Measurements from ENCODE around the gene RBBP9. TPM values are rescaled to one million over a fixed set of nuclear protein-coding genes. Genes with fewer than 3 reads are reported as not detected.

The RBBP9 gene
- total RNA-seq (10 to 100 TPM in 2 of 4 donors, 1 to 10 TPM in 2; 6.3 to 10.6 (median 9.0) TPM), polyA plus RNA-seq (4.2 TPM)
- long read RNA-seq, donor 1, partial matches to known transcripts: 0 of 3 reads
- long read RNA-seq, donor 1, other reads (novel, unspliced or antisense): 0 of 3 reads
- long read RNA-seq, donor 2, partial matches to known transcripts: 0 of 3 reads
- long read RNA-seq, donor 2, other reads (novel, unspliced or antisense): 3 of 3 reads
- long read RNA-seq, donor 3, transcript RBBP9-201 (5 exons, 3,861 nt): major isoform, 5 of 5 reads
- long read RNA-seq, donor 3, partial matches to known transcripts: 0 of 5 reads
- long read RNA-seq, donor 3, other reads (novel, unspliced or antisense): 0 of 5 reads
- long read RNA-seq, donor 4, partial matches to known transcripts: 0 of 2 reads
- long read RNA-seq, donor 4, other reads (novel, unspliced or antisense): 0 of 2 reads

DNA sequence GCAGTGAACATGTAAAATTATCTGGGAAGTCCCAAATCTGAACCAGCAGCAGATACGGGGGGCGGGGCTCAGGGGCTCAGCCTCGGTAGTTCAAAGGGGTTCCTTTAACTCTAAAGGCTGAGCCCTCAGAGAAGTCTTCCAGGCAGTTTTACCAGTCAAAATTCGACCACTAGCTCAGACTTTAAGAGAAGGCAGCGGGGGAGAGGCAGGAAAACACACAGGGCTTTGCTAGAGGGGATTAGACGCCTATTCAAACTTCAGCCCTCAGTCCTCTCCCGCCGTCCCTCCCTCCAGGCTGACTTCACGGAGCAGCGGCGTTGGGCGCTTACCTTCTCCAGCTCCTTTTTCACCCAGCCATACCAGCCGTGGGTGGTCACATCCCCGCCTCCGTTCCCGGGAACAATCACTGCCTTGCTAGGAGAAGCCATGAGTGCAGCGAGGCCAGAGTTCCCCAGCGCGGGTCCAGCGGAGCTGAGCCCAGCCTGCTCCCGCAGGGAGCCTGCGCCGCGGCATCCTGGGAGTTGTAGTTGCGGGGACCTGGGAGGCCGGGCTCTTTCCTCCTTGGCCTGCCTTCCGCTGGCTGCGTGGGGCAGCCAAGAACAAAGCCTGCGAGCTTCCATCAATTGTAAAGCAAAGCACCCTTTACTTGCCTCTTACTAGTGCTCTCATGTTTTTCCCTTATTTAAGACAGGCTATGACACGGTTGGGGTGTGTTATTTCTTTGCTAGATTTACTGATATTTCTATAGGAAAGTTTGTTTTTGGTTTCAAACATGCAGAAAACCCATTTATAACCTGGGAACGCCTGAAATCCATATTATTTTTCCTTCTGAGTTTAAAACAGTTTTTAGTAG is at the start of gene RBBP9:
RBBP9 (minus strand) TSS at position 486 of the 853 bp plus-strand sequence; CDS start at position 428, 58 bp downstream.
- no peaks in the 10 kb centered on the region for H3K27me3 ChIP-seq (ENCODE audit: control insufficient read depth, insufficient read depth)
- WGBS: 3% methylated on average over 31 of the region's 31 CpGs
- H3K4me3 ChIP-seq (ENCODE audit: low read length): peak within 1 kb of the TSS; percentile 67
- no peaks in the 10 kb centered on the region for H3K9me3 ChIP-seq (ENCODE audit: control insufficient read depth, low read length)
- DNase-seq (peak; percentile 90 to 95 (median 95)), ATAC-seq (peak; percentile 100)
- intact Hi-C loops (cut with DNase I): no loop called here
- peak within 1 kb of the TSS; percentile 71 for H3K27ac ChIP-seq (ENCODE audit: low read length)
- H3K4me1 ChIP-seq (ENCODE audit: control insufficient read depth, insufficient read depth, low read length): peaks cover 2% of the 10 kb centered on the region

DNA sequence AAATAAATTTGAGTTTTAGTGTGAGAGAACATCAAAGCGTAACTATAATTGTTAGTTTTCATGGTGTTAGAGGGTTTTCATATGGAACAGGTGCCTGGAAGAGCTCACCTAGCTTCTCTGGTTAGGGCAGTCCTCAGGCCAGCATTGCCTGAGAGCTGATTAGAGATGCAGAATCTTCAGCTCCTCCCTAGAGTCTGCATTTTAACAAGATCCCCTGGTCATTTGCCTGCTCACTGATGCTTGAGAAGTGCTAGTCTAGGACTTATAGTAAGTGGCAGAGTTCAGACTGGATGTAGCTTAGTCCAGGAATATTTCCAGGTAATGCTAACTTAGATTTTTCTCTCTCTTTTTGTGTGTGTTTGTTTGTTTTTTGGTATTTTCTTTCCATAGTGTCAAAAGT is 48.5 kb upstream of the RBBP9 start:
- Histone ChIP-seq H3K4me3 (ENCODE audit: low read length) (no peak overlapping the region), H3K9me3 (ENCODE audit: control insufficient read depth, low read length) (no peaks in the 10 kb centered on the region), H3K4me1 (ENCODE audit: control insufficient read depth, insufficient read depth, low read length) (no peaks in the 10 kb centered on the region), H3K27me3 (ENCODE audit: control insufficient read depth, insufficient read depth) (no peaks in the 10 kb centered on the region), H3K27ac (ENCODE audit: low read length) (no peak overlapping the region)
- ATAC-seq: no peak
- intact Hi-C loops (cut with DNase I): no loop called here
- no peak for DNase-seq
- WGBS: 98% methylated on average over 1 of the region's 1 CpG

DNA sequence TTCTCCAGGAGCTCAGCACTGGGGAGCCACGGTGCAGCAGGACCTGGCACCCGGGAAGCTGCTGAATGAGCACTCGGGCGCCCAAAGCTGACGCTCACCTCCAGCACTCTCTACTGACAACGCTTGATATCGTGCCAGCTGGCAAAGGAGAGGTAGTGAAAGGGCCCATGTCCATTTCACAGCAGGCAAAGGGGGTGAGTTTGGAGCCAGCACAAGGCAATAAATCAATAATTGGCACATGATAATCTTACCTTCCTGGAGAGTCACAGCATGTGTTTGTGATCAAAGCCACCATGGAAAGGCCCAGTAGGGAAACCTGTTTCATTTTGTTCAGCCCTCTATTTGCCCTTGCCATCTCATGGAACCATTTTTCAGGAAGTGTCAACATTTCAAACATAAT is 46.9 kb upstream of the RBBP9 start:
- ATAC-seq (peak in 1 of 2 donors; percentile 61), DNase-seq (peak in 1 of 3 donors; percentile 38)
- Histone ChIP-seq H3K4me1 (ENCODE audit: control insufficient read depth, insufficient read depth, low read length) (no peaks in the 10 kb centered on the region), H3K27me3 (ENCODE audit: control insufficient read depth, insufficient read depth) (no peaks in the 10 kb centered on the region), H3K27ac (ENCODE audit: low read length) (no peak overlapping the region), H3K4me3 (ENCODE audit: low read length) (no peak overlapping the region), H3K9me3 (ENCODE audit: control insufficient read depth, low read length) (no peaks in the 10 kb centered on the region)
- 76% methylated on average over 7 of the region's 7 CpGs for WGBS
- intact Hi-C loops (cut with DNase I): no loop called here

DNA sequence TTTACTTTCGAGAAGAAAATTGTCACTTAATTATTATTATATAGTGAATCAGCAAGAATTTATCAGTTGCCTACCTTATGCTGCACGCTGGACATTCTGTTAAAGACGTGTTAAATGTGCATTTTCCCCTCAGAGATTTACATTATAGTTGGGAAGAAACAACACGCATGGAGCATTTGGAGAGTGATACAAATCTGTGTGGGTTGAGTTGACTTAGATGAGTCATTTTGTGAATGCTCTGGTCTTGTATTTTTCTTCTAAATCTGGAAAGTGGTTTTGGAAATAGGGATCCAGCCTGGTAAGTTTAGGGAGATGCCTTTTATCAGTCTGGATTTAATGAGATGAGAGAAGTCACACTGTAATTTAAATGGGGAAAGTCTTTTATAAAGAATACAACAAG is 46.2 kb upstream of the RBBP9 start:
- 95% methylated on average over 4 of the region's 4 CpGs for WGBS
- no peak overlapping the region for H3K27ac ChIP-seq (ENCODE audit: low read length)
- H3K4me3 ChIP-seq (ENCODE audit: low read length): no peak overlapping the region
- H3K9me3 ChIP-seq (ENCODE audit: control insufficient read depth, low read length): no peaks in the 10 kb centered on the region
- intact Hi-C loops (cut with DNase I): no loop called here
- no peaks in the 10 kb centered on the region for H3K27me3 ChIP-seq (ENCODE audit: control insufficient read depth, insufficient read depth)
- ATAC-seq (no peak), DNase-seq (no peak)
- no peaks in the 10 kb centered on the region for H3K4me1 ChIP-seq (ENCODE audit: control insufficient read depth, insufficient read depth, low read length)

GRCh38 chr20:18541741-18542140 is 44.7 kb upstream of the RBBP9 start:
- ATAC-seq (no peak), DNase-seq (no peak)
- H3K4me3 ChIP-seq (ENCODE audit: low read length): no peak overlapping the region
- no peak overlapping the region for H3K27ac ChIP-seq (ENCODE audit: low read length)
- H3K4me1 ChIP-seq (ENCODE audit: control insufficient read depth, insufficient read depth, low read length): no peaks in the 10 kb centered on the region
- H3K9me3 ChIP-seq (ENCODE audit: control insufficient read depth, low read length): no peaks in the 10 kb centered on the region
- intact Hi-C loops (cut with DNase I): no loop called here
- 89% methylated on average over 5 of the region's 5 CpGs for WGBS
- no peaks in the 10 kb centered on the region for H3K27me3 ChIP-seq (ENCODE audit: control insufficient read depth, insufficient read depth)

DNA sequence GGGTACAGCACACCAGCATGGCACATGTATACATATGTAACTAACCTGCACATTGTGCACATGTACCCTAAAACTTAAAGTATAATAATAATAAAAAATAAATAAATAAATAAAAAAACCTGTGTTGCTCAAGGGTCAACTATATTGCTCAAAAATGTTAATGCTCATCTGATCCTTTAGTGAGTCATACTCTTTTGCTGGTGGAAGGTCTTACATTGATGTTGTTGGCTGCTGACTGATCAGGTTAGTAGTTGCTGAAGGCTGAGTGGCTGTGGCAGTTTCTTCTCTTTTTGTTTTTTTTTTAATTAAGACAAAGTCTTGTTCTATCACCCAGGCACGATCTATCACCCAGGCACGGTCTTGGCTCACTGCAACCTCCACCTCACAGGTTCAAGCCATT is 40.6 kb upstream of the RBBP9 start:
- intact Hi-C loops (cut with DNase I): no loop called here
- no peaks in the 10 kb centered on the region for H3K27me3 ChIP-seq (ENCODE audit: control insufficient read depth, insufficient read depth)
- DNase-seq (no peak), ATAC-seq (no peak)
- WGBS: 97% methylated on average over 2 of the region's 2 CpGs
- H3K4me1 ChIP-seq (ENCODE audit: control insufficient read depth, insufficient read depth, low read length): no peaks in the 10 kb centered on the region
- H3K4me3 ChIP-seq (ENCODE audit: low read length): no peak overlapping the region
- no peaks in the 10 kb centered on the region for H3K9me3 ChIP-seq (ENCODE audit: control insufficient read depth, low read length)
- no peak overlapping the region for H3K27ac ChIP-seq (ENCODE audit: low read length)

DNA sequence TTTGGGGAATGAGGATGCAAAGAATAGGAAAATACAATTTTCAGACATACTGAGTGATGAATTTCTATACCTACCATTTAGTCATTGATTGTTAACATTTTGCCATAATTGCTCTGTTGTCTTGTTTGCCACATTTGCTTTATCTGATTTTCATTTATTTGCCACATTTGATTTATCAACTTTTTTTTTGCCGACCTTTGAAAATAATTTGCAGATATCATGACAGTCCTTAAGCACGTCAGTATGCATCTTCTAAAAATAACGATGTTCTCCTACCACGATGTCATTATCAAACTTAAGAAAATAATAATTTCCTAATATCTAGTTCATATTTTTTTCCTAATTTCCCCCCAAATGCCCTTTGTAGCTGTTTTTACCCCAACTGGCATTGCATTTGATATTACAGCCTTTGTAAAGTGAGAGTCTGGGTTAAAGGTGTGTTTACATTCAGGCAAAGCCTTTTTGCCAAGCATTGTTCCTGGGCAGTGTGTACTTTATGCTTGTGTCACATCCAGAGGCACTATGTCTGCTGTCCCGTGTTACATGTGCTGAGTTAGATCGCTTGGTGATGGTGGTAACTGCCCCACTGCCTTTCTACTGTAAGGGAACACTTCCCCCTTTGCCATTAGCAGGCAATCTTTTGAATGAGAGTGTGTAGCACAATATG is 37.1 kb upstream of the RBBP9 start:
- no peak overlapping the region for H3K27ac ChIP-seq (ENCODE audit: low read length)
- H3K27me3 ChIP-seq (ENCODE audit: control insufficient read depth, insufficient read depth): no peaks in the 10 kb centered on the region
- intact Hi-C loops (cut with DNase I): no loop called here
- DNase-seq: no peak
- H3K4me3 ChIP-seq (ENCODE audit: low read length): no peak overlapping the region
- ATAC-seq: no peak
- no peaks in the 10 kb centered on the region for H3K9me3 ChIP-seq (ENCODE audit: control insufficient read depth, low read length)
- no peaks in the 10 kb centered on the region for H3K4me1 ChIP-seq (ENCODE audit: control insufficient read depth, insufficient read depth, low read length)
- WGBS: 84% methylated on average over 6 of the region's 6 CpGs

DNA sequence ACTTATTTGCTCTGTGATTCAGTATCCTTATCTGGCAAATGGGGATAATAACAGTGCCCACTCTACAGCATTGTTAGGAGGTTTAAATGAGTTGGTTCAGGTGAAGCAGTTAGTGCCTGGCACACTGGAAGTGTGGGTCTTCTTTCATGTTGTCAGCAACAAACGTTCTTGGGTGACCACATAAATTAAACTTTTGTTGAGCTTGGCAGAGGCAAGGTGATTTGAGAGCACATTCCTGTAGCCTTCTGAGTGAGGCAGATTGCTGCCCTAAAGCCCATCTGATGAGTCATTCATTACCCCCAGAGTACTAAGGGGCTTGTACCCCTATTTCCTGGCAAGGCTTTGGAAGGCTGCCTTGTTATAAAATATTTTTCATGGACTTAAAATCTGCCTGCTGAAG is 36.5 kb upstream of the RBBP9 start:
- intact Hi-C loops (cut with DNase I): no loop called here
- ATAC-seq (no peak), DNase-seq (no peak)
- no peaks in the 10 kb centered on the region for H3K9me3 ChIP-seq (ENCODE audit: control insufficient read depth, low read length)
- no peak overlapping the region for H3K4me3 ChIP-seq (ENCODE audit: low read length)
- H3K27ac ChIP-seq (ENCODE audit: low read length): no peak overlapping the region
- no peaks in the 10 kb centered on the region for H3K4me1 ChIP-seq (ENCODE audit: control insufficient read depth, insufficient read depth, low read length)
- no peaks in the 10 kb centered on the region for H3K27me3 ChIP-seq (ENCODE audit: control insufficient read depth, insufficient read depth)
- 55% methylated on average over 1 of the region's 1 CpG for WGBS

DNA sequence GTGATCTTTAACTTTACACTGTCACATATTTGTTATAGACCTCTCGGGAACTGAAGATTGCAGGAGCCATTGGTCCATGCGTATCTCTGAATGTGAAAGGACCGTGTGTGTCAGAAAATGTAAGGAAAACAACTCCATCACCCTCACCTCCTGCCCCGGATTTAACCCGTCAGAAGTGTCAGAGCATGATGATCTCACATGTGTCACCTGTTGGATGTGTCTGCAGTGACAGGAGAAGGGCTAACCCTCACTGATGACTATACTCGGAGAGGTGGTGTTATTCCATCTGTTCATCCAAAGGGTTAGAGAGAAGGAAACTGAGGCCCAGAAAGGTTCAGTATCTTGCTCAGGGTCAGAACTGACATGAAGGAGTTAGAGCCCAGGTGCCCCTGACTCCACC is 35.6 kb upstream of the RBBP9 start:
- H3K27me3 ChIP-seq (ENCODE audit: control insufficient read depth, insufficient read depth): no peaks in the 10 kb centered on the region
- intact Hi-C loops (cut with DNase I): no loop called here
- H3K9me3 ChIP-seq (ENCODE audit: control insufficient read depth, low read length): no peaks in the 10 kb centered on the region
- ATAC-seq (no peak), DNase-seq (no peak)
- 86% methylated on average over 6 of the region's 6 CpGs for WGBS
- no peak overlapping the region for H3K4me3 ChIP-seq (ENCODE audit: low read length)
- H3K27ac ChIP-seq (ENCODE audit: low read length): no peak overlapping the region
- no peaks in the 10 kb centered on the region for H3K4me1 ChIP-seq (ENCODE audit: control insufficient read depth, insufficient read depth, low read length)

DNA sequence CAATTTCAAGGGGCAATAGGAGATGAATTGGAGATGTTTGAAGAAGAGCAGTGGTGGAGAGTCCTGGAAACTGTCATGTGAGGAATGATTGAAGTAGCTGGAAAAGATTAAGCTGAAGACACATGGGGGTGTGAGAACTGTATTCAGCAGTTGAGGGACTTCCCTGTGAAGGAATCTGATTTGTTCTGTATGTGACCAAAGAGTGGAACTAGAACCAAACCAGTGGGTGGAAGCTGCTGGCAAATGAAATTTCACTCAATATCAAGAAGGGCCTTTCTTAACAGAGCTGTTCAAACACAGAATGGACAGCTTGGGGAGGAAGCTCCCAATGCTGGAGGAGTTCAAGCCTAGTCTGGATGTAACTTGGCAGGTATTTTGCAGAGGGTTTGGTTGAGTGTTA is 32.0 kb upstream of the RBBP9 start:
- no peak for DNase-seq
- Histone ChIP-seq H3K9me3 (ENCODE audit: control insufficient read depth, low read length) (no peaks in the 10 kb centered on the region), H3K27ac (ENCODE audit: low read length) (no peak overlapping the region), H3K4me1 (ENCODE audit: control insufficient read depth, insufficient read depth, low read length) (no peaks in the 10 kb centered on the region), H3K27me3 (ENCODE audit: control insufficient read depth, insufficient read depth) (no peaks in the 10 kb centered on the region), H3K4me3 (ENCODE audit: low read length) (no peak overlapping the region)
- intact Hi-C loops (cut with DNase I): no loop called here
- ATAC-seq: no peak

DNA sequence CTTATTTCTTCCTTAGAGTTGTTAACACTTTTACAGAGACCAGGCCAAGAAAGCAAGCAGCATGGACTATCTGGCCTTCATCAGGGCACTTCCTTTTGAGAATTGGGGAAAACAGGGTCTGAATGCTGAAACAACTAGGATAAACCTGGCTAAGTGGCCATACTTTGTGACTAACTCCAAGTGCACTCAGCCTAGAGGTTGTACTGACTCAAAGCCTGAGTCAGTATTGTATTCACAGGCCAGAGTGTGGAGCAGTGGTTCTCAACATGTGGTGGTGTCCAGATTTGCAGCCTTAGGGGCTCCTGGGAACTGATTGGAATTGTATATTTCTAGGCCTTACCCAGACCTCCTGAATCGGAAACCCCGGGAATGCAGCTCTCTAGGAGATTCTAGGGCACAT is 30.8 kb upstream of the RBBP9 start:
- H3K4me3 ChIP-seq (ENCODE audit: low read length): no peak overlapping the region
- ATAC-seq (no peak), DNase-seq (no peak)
- H3K4me1 ChIP-seq (ENCODE audit: control insufficient read depth, insufficient read depth, low read length): no peaks in the 10 kb centered on the region
- WGBS: 97% methylated on average over 2 of the region's 2 CpGs
- H3K27me3 ChIP-seq (ENCODE audit: control insufficient read depth, insufficient read depth): no peaks in the 10 kb centered on the region
- no peaks in the 10 kb centered on the region for H3K9me3 ChIP-seq (ENCODE audit: control insufficient read depth, low read length)
- no peak overlapping the region for H3K27ac ChIP-seq (ENCODE audit: low read length)
- intact Hi-C loops (cut with DNase I): no loop called here

Data from right cardiac atrium (tissue), 5 donors.